ENCODE data around the gene THSD7B. TPM values are rescaled to one million over a fixed set of nuclear protein-coding genes. Genes with fewer than 3 reads are reported as not detected.

THSD7B gene
- total RNA-seq, 1 donor from 2014 or later = 0.22 TPM

DNA sequence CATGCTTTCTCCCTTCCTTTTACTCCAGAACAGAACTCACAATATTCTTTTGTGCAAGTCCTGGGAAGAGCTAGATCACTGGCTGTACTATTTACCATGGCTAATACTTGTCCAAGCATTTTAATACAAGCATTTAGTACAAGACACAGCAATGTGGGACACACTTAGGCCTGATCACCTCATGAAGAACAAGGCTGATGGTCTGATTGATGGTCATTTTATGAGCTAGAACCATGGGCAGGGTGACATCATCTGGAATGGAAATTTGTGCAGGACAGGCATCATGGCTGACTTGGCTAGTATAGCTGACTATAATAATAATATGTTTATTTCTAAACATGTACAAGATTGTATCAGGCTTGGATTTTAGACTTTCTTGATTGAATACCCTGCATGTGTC is 824.8 kb downstream of the THSD7B start:
- Mint-ChIP-seq H3K4me3 (no peak overlapping the region), H3K36me3 (no peaks in the 10 kb centered on the region), H3K9me3 (peaks cover 18% of the 10 kb centered on the region), H3K27ac (no peak overlapping the region), H3K27me3 (ENCODE audit: low read depth) (peaks cover 13% of the 10 kb centered on the region), H3K4me1 (no peaks in the 10 kb centered on the region)
- TF ChIP-seq, protein P1, sequence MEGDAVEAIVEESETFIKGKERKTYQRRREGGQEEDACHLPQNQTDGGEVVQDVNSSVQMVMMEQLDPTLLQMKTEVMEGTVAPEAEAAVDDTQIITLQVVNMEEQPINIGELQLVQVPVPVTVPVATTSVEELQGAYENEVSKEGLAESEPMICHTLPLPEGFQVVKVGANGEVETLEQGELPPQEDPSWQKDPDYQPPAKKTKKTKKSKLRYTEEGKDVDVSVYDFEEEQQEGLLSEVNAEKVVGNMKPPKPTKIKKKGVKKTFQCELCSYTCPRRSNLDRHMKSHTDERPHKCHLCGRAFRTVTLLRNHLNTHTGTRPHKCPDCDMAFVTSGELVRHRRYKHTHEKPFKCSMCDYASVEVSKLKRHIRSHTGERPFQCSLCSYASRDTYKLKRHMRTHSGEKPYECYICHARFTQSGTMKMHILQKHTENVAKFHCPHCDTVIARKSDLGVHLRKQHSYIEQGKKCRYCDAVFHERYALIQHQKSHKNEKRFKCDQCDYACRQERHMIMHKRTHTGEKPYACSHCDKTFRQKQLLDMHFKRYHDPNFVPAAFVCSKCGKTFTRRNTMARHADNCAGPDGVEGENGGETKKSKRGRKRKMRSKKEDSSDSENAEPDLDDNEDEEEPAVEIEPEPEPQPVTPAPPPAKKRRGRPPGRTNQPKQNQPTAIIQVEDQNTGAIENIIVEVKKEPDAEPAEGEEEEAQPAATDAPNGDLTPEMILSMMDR (IDR thresholded peaks at IDR 0.05; ENCODE audit: unreplicated experiment) = no peak
- DNase-seq (ENCODE audit: low spot score in 2 of 2, unreplicated experiment in 2 of 2) = no peak

DNA sequence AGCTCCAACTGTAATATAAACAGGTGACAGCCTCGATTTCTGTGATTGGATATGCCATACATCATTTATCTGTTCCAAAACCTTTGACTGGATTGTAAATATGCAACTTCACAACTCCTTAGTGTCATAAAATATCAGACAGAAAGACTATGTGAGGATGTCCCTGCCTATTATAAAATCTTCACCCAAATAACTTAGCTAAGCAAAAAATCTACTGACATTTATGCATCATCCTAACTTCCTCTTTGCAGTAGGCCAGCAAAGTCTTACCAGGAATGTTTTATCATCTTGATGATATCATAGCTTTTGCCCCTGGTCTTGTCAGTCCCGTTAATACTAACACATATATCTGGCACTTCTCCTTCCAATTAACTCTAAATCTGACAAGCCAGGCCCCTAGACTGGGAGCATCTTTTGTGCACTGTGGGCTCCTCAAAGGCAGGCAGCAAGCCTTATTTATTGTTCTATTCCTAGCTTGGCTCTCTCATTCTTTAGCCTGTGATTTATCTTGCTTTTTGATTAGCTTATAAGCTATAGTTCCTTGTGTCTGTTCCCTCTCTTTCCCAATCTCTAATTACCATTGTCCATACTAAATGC is 842.5 kb downstream of the THSD7B start:
- Mint-ChIP-seq H3K9me3 (no peaks in the 10 kb centered on the region), H3K27me3 (ENCODE audit: low read depth) (peaks cover 3% of the 10 kb centered on the region), H3K4me1 (no peaks in the 10 kb centered on the region), H3K36me3 (no peaks in the 10 kb centered on the region), H3K4me3 (no peak overlapping the region), H3K27ac (no peak overlapping the region)
- no peak for DNase-seq (ENCODE audit: low spot score in 2 of 2, unreplicated experiment in 2 of 2)
- TF ChIP-seq, protein P1 (IDR thresholded peaks at IDR 0.05; ENCODE audit: unreplicated experiment) = no peak

DNA sequence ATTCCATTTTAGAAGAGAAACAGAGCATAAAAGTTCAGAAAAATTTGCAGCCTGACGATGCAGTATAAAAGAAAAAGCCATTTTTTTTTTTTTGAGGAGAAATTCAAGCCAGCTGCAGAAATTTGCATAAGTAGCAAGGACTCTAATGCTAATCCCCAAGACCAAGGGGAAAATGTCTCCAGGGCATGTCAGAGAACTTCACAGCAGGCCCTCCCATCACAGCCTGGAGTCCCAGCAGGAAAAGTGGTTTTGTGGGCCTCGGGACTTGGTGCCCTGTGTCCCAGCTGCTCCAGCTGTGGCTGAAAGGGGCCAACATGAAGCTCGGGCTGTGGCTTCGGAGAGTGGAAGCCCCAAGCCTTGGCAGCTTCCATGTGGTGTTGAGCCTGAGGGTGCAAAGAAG is 873.6 kb downstream of the THSD7B start:
- TF ChIP-seq, protein P1 (IDR thresholded peaks at IDR 0.05; ENCODE audit: unreplicated experiment) = no peak
- Mint-ChIP-seq H3K27ac (no peak overlapping the region), H3K4me1 (no peaks in the 10 kb centered on the region), H3K27me3 (ENCODE audit: low read depth) (peaks cover 9% of the 10 kb centered on the region), H3K9me3 (no peaks in the 10 kb centered on the region), H3K4me3 (no peak overlapping the region), H3K36me3 (no peaks in the 10 kb centered on the region)
- DNase-seq (ENCODE audit: low spot score in 2 of 2, unreplicated experiment in 2 of 2) = no peak

DNA sequence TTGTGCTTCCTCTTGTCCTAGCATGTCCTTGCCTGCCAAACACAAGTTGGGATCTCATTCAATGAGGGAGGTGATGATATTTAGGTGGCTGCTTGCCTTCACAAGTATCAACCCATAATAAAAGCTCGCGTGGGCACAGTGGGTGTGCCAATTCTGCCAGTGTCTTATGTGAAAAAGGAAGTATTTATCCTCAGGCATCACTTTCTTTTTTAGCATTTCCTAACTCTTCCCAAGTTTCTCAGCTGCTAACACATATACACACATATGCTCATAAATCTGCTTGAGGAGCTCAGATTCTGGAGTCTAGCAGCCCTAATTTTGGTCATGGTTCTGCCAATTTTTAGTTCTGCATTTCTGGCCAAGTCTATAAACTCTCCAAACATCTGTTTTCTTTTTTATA is 879.4 kb downstream of the THSD7B start:
- peaks cover 13% of the 10 kb centered on the region for H3K27me3 Mint-ChIP-seq (ENCODE audit: low read depth)
- H3K4me1 Mint-ChIP-seq = no peaks in the 10 kb centered on the region
- no peak overlapping the region for H3K27ac Mint-ChIP-seq
- no peak for DNase-seq (ENCODE audit: low spot score in 2 of 2, unreplicated experiment in 2 of 2)
- no peaks in the 10 kb centered on the region for H3K36me3 Mint-ChIP-seq
- H3K4me3 Mint-ChIP-seq = no peak overlapping the region
- H3K9me3 Mint-ChIP-seq = peaks cover 5% of the 10 kb centered on the region
- TF ChIP-seq, protein P1 (IDR thresholded peaks at IDR 0.05; ENCODE audit: unreplicated experiment) = no peak

DNA sequence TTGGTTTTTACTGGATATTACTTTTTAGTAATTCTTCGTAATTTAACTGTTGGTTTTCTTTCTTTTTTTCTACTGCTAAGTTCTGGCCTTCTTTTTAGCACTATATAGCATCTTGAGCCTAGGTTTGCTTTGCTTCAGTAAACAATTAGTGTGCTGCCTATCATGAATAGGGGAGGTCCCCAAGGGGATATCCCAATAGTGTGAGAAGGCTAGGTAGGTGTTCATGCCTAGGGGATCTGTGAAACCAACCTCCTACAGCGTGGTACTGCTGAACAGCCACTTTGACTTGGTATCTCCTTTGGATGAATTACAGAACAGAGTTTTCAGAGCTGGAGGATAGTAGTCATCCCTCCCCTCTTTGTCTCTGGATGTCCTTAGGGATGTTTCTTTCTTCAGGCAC is 888.7 kb downstream of the THSD7B start:
- H3K4me3 Mint-ChIP-seq = no peak overlapping the region
- TF ChIP-seq, protein P1 (IDR thresholded peaks at IDR 0.05; ENCODE audit: unreplicated experiment) = no peak
- no peaks in the 10 kb centered on the region for H3K4me1 Mint-ChIP-seq
- H3K9me3 Mint-ChIP-seq = peaks cover 13% of the 10 kb centered on the region
- no peak overlapping the region for H3K27ac Mint-ChIP-seq
- H3K36me3 Mint-ChIP-seq = no peaks in the 10 kb centered on the region
- DNase-seq (ENCODE audit: low spot score in 2 of 2, unreplicated experiment in 2 of 2) = no peak
- H3K27me3 Mint-ChIP-seq (ENCODE audit: low read depth) = peaks cover 23% of the 10 kb centered on the region

DNA sequence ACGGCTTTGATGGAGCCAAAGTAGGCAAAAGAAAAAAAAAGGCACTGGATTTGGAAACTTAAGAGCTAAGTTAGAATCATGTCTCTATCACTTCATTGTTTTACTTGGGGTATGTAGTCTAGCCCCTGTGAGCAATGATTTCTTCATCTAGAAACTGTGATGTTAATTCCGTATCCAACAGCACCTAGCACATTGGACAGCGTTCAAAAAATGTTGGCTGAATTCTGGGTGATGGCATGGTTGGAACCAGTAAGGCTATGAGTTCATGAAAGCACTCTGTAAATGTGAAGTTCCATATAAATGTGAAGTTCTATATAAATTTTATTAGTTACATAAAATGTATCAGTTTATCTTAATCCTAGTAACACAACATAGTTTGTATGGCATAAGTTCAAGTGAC is 890.5 kb downstream of the THSD7B start:
- H3K36me3 Mint-ChIP-seq = no peaks in the 10 kb centered on the region
- no peak for DNase-seq (ENCODE audit: low spot score in 2 of 2, unreplicated experiment in 2 of 2)
- no peak overlapping the region for H3K27ac Mint-ChIP-seq
- H3K9me3 Mint-ChIP-seq = peaks cover 9% of the 10 kb centered on the region
- peaks cover 20% of the 10 kb centered on the region for H3K27me3 Mint-ChIP-seq (ENCODE audit: low read depth)
- H3K4me3 Mint-ChIP-seq = no peak overlapping the region
- H3K4me1 Mint-ChIP-seq = no peaks in the 10 kb centered on the region
- TF ChIP-seq, protein P1 (IDR thresholded peaks at IDR 0.05; ENCODE audit: unreplicated experiment) = no peak

All from mesothelial cell of epicardium (in vitro differentiated cells).